Kidney glomerular epithelial cell (primary cell): ENCODE data around the gene DTNB.
"Not testable (repeated sequence)": the region's sequence is repeated elsewhere in the genome, so short reads cannot be mapped to it uniquely, and the experiment has no call there.

ENCODE experiments used
- DNase-seq: peaks from one replicate; lab custom pipeline; 2025; lab: John Stamatoyannopoulos, UW

The DTNB gene

DNA sequence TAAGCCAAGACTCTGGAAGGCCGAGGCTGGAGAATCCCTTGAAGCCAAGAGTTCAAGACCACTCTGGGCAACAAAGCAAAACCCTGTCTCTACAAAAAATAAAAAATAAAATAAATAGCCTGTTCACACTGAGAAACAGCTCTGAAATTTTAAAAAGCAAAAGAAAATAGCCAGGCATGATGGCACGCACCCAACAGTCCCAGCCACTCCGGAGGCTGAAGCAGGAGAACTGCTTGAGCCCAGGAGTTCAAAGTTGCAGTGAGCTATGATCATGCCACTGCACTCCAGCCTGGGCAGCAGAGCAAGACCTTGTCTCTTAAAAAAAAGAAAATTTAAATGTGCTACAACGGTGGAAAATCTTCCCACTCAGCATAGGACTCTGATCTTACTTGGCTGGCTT lies 52.7 kb downstream of the DTNB start:
- DNase-seq: no peak

DNA sequence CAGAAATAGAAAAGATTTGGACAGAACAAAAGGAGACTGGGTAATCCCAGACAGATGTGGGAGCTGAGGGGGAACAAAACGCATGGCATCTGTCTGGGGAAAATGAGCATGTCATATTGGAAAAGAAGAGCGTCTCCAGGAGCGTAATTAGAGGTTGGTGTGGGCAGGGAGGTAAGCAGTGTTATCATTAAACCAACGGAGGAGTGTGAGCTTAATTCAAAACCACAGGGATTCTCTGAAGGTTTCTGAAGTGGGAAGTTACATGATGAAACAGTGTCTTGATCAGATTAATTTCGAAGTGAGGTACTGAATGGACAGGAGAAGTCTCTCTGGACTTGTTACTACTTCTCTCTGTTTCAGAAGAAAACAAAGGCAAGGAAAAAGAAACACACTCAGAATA lies 53.3 kb downstream of the DTNB start:
- DNase-seq: peak; percentile 40

DNA sequence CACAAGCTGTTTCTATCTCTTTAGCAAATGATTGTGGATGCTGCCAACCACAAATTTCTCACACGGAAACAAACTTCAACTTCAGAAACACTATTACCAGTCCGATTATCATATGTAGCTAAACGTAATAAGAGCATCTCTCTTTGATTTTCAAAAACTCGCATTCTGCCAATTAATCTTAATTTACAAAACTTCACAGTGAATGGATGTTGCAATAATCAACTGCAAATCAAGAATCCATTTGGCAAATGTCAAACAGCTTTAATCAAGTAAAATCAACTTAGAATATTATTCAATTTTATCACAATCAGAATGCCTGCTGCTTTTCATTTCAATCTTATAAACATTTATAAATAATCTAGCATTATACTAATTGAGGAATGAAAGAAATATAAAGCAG lies 54.2 kb downstream of the DTNB start:
- no peak for DNase-seq

DNA sequence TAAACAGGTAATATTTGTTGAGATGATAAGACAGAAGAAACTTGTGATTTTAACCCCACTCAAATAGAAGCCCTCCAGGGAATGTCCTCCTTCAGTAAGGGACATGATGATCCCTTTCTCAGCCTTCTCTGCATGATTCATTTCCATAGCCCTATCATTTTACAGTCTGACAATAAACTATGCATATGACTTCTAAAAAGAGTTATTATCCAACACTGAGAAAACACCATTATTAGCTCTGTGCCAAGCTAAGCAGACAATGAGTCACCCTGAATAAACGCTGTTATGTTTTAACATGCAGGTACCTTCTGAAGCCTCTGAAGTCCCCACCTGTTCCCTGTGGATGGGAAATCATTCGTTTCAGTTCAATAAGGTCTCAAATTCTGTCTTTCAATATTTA lies 54.7 kb downstream of the DTNB start:
- peak; percentile 90 for DNase-seq

DNA sequence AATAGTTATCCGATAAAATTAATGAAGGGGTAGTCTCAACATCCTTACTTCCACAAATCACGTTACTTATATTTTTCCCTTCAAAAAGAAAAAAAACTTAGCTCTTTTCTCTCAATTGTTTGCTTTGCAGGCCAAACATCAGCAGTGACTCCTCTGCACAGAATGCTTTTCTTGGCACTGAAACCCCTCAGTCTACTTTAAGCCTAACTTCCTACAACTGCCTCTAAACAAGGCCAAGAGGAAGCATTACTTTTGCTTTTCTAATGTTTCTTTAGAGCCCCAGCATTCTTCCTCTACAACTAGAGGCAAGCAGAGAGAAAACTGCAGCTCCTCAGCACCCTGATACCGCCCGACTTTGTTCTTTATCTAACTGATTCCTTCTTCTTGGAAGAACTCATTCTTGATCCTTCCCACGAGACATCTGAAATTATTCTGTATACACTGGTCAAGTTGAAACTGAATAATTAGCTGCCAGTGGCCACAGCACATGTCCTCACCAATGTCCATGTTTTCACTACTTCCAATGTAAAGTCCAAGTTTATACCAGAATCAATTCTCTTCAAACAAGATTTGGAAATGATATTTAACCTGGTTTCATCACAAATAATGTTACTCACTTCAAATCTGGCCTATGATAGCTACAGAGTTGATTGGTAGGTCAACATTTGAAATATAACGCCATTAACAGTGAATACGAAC lies 55.3 kb downstream of the DTNB start:
- peak; percentile 77 for DNase-seq

DNA sequence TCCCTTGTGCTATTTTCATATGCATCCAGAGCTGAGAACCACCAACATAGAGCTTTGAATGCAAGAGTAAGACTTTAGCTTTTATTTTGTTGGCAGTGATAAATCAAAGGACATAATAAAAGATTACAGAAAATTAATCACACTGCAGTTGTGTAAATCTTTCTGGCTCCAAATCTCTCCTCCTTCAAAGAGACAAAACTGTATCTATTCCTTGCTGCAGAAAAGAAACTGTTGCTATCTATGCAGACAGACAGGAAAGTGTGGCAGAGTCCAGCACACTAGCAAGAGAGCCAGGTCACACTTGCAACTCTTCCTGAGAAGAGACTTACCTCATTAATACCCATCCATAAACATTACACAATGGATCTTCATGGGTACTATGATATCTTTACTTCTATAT lies 57.5 kb downstream of the DTNB start:
- no peak for DNase-seq

DNA sequence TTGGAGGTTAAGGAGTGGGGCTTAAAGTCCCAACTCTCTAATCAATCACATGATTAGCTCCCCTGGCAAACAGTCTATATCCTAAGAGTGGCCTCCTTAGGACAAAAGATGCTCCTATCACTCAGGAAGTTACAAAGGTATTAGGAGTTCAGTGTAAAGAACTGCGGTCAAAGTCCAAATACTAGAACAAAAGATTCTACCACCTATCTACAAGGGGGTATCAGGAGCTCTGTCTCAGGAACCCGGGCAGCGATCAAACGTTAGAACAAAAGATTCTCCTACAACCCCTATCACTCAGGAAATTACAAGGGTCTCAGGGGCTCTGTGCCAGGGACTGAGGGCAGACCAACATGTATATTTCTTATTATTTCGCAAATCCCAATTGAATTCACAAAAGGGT lies 58.0 kb downstream of the DTNB start:
- DNase-seq: no peak

DNA sequence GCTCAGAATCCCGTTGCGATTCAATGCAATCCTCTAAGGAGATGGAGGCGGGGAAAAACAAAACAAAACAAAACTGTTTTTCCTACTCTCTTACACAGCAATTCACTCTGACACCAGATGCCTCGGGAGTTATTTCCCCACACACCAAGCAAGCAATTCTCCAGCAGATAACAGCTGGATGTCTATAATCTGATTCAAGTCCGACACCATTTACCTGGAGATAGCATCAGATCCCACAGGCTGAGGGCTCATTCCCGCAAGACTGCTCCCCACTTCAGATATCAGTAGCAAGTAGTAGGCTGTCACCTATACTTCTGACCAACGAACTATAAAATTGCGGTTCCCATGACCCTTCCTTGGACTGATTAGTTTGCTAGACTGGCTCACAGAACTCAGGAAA lies 58.7 kb downstream of the DTNB start:
- no peak for DNase-seq

DNA sequence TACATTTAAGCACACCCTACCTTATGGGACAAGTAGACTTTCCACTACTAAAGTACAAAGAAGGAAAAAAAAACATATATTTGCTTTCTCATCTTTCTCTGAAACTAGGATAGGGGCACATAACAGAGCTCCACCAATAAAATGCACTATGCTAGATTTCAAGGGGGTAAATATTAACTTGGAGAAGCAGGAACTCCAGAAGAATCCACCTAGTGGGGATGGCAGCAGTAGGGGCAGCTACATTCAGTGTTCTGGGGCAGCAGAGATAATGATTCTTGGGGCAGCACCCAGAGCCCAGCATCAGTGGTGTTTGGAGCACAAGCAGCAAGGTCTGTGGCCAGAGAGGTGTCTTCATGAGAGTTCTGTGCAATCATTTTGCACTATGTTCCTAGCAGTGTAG lies 64.7 kb downstream of the DTNB start:
- no peak for DNase-seq

DNA sequence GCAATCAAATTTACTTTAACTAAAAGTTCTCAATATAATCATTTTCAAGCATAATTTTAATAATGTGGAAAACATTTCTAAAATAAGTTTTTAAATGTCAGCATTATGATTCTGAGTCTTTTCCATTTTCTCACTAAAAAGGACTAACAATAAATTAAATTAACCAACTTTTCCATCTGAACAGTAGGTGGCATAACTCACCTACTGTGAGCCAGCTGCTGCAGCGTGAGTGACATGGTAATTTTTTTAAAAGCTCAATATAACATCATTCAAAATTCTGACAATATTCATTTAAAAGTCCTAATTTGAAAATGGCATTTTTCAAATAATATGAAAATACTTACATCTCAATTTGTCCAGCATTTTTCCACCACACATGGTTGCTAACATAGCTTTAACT lies 66.5 kb downstream of the DTNB start:
- peak; percentile 41 for DNase-seq

DNA sequence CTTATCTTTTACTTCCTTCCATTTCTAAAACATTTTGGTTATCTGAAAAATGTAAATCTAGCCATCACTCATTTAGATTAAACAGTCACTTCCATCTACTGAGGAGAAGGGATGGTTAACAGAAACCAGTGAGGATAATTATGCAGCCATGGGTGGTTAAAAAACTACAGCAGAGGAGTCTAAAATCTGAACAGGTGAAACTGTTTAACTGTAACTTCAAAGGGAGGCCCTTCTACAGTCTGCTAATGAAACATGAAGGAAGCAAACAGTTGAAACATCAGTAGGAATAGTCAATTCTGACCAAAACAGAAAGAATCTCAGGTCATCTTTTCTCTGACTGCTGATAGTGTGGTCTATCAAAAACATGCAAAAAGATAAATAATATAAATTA lies 71.0 kb downstream of the DTNB start:
- DNase-seq: no peak

DNA sequence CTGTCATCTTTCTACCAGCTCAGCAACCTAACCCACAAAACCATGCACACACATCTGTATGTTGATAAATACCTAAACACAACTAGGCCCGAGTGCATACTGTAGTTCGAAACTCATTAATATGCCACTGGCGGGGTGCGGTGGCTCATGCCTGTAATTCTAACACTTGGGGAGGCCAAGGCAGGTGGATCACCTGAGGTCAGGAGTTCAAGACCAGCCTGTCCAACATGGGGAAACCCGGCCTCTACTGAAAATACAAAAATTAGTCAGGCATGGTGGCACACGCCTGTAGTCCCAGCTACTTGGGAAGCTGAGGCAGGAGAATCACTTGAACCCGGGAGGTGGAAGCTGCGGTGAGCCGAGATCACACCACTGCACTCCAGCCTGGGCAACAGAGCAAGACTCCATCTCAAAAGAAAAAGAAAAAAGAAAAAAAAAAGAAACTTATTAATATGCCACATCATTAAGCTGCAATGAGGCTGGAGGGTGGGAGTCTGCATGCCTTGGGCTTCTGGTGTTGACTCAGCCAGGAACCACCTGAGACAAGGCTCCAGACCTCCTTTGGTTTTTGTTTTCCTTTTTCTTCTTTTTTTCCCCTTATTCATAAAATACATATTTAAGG lies 71.6 kb downstream of the DTNB start:
- not testable (repeated sequence) for DNase-seq

DNA sequence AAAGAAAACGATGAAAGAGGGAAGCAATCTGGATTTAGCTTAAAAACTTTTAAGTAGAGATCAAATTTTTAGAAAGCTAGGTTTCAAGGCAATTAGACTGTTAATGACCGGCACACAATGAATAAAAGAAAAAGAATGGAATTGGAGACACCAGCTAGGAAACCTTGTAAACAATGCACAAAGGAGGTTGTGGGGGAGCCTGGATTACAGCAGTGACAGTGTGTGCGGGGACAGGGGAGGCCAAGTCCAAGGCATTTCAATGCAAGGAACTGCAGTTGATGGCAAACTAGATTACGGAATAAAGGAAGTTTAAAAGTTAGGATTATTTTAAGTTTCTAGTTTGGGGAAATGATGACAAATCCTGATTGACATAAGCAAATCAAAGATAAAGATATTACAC lies 74.5 kb downstream of the DTNB start:
- DNase-seq: no peak

DNA sequence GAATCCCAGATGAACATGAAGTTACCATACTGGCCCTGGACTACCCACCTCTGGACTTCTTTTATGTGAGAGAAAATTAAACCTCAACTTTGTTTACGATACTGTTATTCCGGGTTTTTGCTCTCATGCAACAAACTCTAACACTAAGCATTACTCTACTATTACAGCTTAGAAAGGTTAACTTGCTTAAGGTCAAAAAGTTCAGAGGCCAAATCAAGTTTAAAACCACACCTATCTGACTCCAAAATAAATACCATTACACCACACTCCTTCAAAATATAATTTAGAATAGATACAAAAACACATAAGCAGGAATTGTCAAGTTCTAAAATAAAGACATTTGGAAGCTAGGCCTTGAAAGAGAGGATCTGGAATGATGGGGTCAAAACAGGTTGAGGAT lies 75.0 kb downstream of the DTNB start:
- DNase-seq: no peak

DNA sequence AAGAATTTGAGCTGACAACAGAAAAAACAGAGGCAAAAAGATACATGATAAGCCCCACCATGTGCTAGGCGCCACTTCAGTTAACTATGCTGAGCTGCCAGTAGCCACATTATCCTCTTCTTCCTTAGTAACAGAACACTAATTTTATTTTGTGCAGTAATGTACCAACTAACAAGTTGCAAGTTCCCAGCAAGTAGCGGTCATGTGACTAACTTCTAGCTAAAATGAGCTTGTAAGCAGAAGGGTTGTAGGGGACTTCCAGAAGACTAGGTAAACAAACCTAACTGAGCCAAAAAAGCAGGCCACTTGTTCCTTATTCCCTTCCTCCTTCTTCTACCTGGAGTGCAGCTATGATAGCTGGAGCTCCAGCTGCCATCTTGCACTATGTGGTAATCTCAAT lies 75.5 kb downstream of the DTNB start:
- no peak for DNase-seq

DNA sequence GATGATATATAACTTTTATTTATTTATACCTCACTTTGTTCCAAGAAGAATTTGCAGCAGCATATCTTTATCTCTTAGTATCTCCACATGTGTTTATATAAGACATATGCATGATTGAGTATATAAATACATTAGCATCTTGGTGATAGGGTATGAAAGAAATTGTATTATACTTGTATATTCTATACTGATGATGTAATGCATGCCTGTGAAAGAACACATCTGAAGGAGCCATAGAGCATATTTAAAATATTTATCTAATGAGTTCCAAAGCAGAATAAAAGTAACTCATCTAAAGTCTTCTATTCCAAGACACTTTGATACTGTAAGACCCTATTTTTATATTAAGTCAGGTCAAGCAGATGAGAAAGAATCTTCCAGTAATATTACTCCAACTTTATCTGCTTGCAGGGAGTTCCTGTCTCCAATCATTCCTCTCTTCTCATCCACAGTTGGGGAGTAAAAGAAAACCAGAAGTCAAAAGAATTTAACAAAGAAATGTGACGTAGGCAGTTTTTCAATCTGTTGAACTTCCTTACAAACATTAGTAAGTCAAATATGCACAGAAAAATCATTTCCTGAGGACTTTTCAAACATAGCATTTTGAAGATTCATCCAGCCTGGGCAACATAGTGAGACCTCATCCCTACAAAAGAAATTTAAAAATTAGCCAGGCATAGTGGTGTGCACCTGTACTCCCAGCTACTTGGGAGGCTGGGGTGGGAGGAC lies 76.7 kb downstream of the DTNB start:
- DNase-seq: no peak

DNA sequence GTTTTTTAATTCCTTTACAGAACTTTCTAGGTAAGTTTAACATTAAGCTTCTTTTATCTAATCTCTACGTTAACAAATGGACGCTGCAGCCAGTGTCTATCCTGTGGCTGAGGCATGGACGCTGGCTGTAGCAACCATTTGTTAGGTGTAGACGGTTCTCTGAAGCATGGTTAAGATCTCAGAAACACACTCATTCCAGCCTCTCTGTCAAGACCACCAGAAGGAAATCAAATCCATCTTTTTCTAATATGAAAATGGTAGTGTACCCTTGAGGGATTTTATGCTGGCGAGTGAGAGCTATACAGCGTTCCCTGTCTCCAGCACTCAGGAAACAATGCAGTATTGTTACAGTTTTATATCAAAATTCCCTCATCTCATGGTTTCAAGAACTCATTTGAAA lies 78.0 kb downstream of the DTNB start:
- no peak for DNase-seq

DNA sequence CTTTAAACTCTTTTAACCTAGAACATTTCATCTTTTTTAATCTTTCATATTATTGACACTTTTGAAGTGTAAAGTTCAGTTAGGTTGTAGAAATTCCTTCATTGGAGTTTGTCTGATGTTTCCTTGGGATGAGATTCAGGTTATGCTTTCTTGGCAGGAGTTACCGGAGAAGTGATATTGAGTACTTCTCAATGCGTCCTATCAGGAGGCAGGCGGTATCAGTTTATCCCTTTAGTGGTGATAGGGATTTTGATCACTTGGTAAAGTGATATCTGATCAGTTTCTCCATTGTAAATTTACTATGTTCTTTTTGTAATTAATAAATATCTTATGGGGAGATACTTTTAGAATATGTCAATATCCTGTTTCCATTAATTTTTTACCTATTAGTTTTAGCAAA lies 78.4 kb downstream of the DTNB start:
- no peak for DNase-seq

DNA sequence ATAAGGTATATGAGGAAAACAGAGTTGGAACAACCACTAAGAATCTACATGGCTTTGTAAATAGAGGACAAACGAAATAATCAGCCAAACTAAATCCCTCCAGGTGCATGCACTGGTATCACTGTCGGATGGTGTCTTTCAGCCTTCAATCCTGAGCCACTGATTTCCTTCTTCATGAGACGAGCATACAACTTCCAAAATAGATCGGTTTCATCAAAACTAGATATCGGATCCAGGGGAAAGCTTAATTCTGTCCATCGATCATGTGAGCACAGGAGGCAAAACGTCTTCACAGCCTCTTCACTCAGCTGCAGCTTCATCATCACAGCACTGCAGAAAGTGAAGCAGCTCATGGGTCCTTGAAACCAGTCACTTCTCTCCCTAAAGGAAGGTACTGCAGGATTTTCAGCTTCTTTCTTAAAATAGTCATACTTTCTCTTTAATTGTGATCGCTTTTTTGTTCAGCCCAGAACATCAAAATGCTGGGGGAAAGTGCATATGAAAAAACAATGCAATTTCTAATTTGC lies 80.5 kb downstream of the DTNB start:
- no peak for DNase-seq

DNA sequence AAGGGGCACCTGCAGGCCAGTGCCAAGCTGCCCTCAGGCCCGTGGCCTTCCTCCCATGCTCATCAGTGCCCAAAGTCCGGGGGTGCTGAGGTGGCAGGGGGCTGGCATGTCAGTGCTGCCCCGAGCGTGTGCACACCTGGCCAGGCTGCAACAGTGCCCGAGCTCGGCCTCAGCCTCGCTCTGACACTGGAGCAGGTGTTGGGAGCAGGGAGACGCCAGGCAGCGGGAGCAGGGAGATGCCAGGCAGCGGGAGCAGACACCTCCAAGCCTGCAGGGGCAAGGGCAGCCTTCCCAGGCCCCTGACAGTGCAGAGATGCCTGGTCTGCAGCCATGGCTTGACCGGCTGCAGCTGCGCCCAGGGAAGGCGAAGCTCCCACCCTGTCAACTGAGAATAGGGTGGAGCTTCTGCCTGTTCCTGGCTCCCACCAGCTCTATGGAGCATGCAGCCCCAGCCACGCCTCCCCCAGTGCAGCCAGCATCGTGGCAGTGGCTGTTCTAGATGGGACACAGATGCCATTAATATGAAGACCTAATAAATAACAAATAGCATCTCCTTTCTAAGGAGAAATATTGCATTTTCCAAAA lies 82.4 kb downstream of the DTNB start:
- DNase-seq: no peak

DNA sequence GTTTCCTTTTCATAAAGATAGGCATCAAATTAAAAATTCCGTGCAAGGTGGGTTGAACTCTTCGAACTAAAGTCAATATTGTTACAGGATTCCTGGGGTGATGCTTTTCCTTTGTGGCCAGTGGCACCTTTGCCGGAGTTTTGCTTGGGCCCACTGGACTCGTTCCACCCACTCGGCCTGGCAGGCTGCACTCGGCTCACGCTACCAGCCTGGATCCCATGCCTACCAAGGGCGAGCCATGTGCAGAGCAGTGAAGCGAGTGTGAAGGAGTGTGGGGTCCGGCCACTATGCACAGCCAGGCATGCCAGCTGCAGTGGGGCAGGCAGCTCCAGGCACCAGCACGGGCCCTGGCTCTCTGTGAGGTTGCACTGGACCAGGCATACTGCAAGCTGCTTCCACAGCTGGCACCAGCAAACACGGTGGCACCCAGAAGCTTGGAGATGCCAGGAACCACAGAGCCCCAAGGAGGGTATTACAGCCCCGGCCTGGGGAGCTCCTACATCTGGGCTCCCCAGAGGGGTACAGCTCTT lies 83.6 kb downstream of the DTNB start:
- no peak for DNase-seq

DNA sequence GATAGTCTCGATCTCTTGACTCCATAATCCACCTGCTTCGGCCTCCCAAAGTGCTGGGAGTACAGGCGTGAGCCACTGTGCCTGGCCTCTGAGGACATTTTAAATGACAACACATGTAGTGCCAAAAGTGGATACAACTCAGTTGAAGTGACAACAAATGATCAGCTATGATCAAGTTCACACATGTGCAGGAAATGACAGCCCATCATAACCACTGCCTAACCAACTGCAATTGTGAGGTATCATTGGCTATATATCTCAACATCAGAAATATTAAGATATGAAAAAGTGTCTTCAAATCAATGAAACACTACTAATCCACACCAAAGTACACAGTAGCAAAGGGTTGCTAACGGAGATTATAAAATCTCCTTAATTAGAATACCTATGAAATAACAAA lies 84.8 kb downstream of the DTNB start:
- no peak for DNase-seq

DNA sequence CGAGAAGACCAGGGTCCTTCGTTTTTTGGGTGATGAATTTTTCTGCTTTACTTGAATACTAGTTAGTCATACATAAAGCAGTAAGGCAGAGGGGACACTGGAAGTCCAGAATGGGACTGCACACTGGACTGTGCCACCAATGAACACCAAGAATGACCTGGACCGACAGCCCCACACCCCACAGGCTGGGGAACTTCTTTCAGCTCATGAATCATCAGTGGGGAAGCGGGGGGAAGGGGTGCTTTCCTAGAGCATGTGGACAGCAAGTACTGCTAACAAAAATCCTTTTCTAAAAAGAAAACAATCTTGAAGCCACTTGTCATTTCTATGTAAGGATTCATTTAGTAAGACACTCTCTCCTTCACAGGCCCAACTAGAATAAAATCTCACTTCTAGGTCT lies 86.0 kb downstream of the DTNB start:
- DNase-seq: peak; percentile 25
